Measurements from ENCODE around the gene AVPI1. TPM values are rescaled to one million over a fixed set of nuclear protein-coding genes. Genes with fewer than 3 reads are reported as not detected.
"Not testable (repeated sequence)": the region's sequence is repeated elsewhere in the genome, so short reads cannot be mapped to it uniquely, and the experiment has no call there.

AVPI1 gene
- total RNA-seq, 4 donors from 2014 or later = 7.7 to 21.7 (median 15.4) TPM

- 84 to 93% methylated on average over 4 of the region's 4 CpGs for WGBS, 2 donors
- intact Hi-C loops (cut with DNase I) = no loop called here
These were observed 43.5 kb downstream of the AVPI1 start for GRCh38 chr10:97643441-97643985.

GRCh38 chr10:97642471-97643159 lies 44.4 kb downstream of the AVPI1 start:
- Histone ChIP-seq H3K27ac (peak overlapping the region in 1 of 4 donors; percentile 90), H3K4me3 (peak overlapping the region in 3 of 4 donors; percentile 78 to 94 (median 91)), H3K4me1 (peaks cover 10 to 48% (median 22%) of the 10 kb centered on the region in 3 donors), H3K36me3 (peaks cover 0 to 34% (median 0%) of the 10 kb centered on the region in 3 donors)
- DNase-seq; H3K27me3 ChIP-seq; intact Hi-C loops (cut with DNase I); H3K9me3 ChIP-seq: not testable (repeated sequence)
- WGBS, 2 donors = 89 to 94% methylated on average over 12 of the region's 13 CpGs

More at GRCh38 chr10:97643441-97643985, 43.5 kb downstream of the AVPI1 start:
- H3K36me3 ChIP-seq = peaks cover 0 to 34% (median 0%) of the 10 kb centered on the region in 3 donors
- no peak for TF ChIP-seq POLR2A (IDR thresholded peaks at IDR 0.05)
- TF ChIP-seq, protein P1, sequence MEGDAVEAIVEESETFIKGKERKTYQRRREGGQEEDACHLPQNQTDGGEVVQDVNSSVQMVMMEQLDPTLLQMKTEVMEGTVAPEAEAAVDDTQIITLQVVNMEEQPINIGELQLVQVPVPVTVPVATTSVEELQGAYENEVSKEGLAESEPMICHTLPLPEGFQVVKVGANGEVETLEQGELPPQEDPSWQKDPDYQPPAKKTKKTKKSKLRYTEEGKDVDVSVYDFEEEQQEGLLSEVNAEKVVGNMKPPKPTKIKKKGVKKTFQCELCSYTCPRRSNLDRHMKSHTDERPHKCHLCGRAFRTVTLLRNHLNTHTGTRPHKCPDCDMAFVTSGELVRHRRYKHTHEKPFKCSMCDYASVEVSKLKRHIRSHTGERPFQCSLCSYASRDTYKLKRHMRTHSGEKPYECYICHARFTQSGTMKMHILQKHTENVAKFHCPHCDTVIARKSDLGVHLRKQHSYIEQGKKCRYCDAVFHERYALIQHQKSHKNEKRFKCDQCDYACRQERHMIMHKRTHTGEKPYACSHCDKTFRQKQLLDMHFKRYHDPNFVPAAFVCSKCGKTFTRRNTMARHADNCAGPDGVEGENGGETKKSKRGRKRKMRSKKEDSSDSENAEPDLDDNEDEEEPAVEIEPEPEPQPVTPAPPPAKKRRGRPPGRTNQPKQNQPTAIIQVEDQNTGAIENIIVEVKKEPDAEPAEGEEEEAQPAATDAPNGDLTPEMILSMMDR (IDR thresholded peaks at IDR 0.05) = no peak
- H3K9me3 ChIP-seq = no peaks in the 10 kb centered on the region
- H3K4me1 ChIP-seq = peaks cover 12 to 57% (median 31%) of the 10 kb centered on the region in 3 donors
- DNase-seq = no peak
- H3K27ac ChIP-seq = no peak overlapping the region
- no peaks in the 10 kb centered on the region for H3K27me3 ChIP-seq
- H3K4me3 ChIP-seq = no peak overlapping the region

DNA sequence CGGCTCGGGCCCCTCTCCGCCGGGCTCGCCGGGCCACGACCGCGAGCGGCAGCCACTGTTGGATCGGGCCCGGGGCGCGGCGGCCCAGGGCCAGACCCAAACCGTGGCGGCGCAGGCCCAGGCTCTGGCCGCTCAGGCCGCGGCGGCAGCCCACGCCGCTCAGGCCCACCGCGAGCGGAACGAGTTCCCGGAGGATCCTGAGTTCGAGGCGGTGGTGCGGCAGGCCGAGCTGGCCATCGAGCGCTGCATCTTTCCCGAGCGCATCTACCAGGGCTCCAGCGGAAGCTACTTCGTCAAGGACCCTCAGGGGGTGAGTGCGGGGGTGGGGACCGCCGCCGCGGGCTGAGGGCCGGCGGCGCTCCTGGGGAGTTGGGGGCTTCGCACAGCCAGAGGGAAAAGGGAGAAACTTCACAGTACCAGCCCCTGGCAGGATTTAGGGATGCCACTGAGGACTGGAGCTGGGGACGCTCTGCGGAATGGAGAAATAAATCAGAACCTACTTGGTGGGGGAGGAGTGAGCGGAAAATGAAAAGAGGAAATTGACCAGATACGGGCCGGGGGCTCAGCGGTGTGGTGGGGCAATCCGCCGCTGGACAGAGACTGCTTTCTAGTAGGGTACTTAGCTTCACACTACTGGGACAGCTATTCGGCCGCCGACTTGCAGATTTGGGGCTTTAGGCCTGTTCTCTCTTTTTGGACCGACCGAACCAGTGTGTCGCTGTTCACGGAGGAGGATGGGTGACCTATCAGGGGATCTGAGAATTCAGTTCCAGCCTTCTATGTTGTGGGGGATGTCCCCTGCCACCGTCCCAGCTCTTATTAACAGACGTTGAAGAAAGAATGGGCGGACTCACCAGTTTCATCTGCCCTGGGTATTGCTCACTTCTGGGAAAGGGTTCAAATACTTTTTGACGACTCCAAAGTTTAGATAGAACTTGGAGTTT lies 45.9 kb downstream of the AVPI1 start:
- Histone ChIP-seq H3K4me1 (peaks cover 5 to 34% (median 18%) of the 10 kb centered on the region in 3 donors), H3K36me3 (peaks cover 0 to 26% (median 0%) of the 10 kb centered on the region in 3 donors), H3K9me3 (no peaks in the 10 kb centered on the region), H3K27me3 (no peaks in the 10 kb centered on the region), H3K27ac (peak overlapping the region; percentile 90 to 95 (median 92)), H3K4me3 (peak overlapping the region; percentile 63 to 94 (median 84))
- no peak for DNase-seq
- intact Hi-C loops (cut with DNase I) = no loop called here
- TF ChIP-seq, protein P1 (IDR thresholded peaks at IDR 0.05) = peak in 1 of 6 experiments; percentile 5
- peak in 1 of 4 donors; percentile 11 for TF ChIP-seq POLR2A (IDR thresholded peaks at IDR 0.05)
- WGBS, 2 donors = 2 to 3% methylated on average over 18 to 26 of the region's 67 CpGs

- WGBS, 2 donors = 3 to 5% methylated on average over 16 to 20 of the region's 54 CpGs
- Histone ChIP-seq H3K9me3 (no peaks in the 10 kb centered on the region), H3K27me3 (no peaks in the 10 kb centered on the region), H3K36me3 (peaks cover 0 to 24% (median 0%) of the 10 kb centered on the region in 3 donors), H3K4me3 (peak within 1 kb of the TSS; percentile 63 to 94 (median 84)), H3K4me1 (peaks cover 5 to 34% (median 18%) of the 10 kb centered on the region in 3 donors), H3K27ac (peak within 1 kb of the TSS; percentile 90 to 95 (median 92))
- peak; percentile 93 for DNase-seq
- intact Hi-C loops (cut with DNase I) = no loop called here
- peak in 3 of 4 donors; percentile 79 to 96 (median 92) for TF ChIP-seq POLR2A (IDR thresholded peaks at IDR 0.05)
- TF ChIP-seq, protein P1 (IDR thresholded peaks at IDR 0.05) = peak in 1 of 6 experiments; percentile 16
These were observed 46.7 kb downstream of the AVPI1 start, which contains the start of gene PI4K2A for GRCh38 chr10:97640174-97640867. TSS of gene PI4K2A (plus strand) at chr10:97640671. CDS start at chr10:97640743, 72 bp downstream.

DNA sequence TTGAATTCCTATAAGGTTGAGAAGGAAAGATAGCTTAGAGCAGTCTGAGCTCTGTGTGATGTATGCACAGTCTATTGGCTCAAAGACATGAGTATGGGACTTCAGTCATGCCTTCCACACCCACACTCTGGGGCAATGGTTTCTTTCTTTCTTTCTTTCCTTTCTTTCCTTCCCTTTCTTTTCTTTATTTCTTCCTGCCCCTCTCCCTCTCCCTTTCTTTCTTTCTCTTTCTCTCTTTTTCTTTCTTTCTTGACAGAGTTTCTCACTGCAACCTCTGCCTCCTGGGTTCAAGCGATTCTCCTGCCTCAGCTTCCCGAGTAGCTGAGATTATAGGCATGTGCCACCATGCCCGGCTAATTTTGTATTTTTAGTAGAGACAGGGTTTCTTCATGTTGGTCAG lies 48.0 kb downstream of the AVPI1 start:
- intact Hi-C loops (cut with DNase I); H3K9me3 ChIP-seq; H3K4me3 ChIP-seq; H3K27me3 ChIP-seq; DNase-seq; H3K27ac ChIP-seq: not testable (repeated sequence)
- H3K4me1 ChIP-seq = peaks cover 5 to 27% (median 18%) of the 10 kb centered on the region in 3 donors
- WGBS, 2 donors = 75 to 87% methylated on average over 3 of the region's 3 CpGs
- H3K36me3 ChIP-seq = peaks cover 0 to 12% (median 0%) of the 10 kb centered on the region in 3 donors
